ENCODE measurements around the gene SRSF9.

- no peak for TF ChIP-seq POLR2A (IDR thresholded peaks at IDR 0.05; ENCODE audit: low read length)
- no peak for TF ChIP-seq GATA1 (IDR thresholded peaks at IDR 0.05; ENCODE audit: low read depth, low read length)
These were observed 19.5 kb upstream of the SRSF9 start for GRCh38 chr12:120489018-120489417.
